Common myeloid progenitor, CD34-positive (primary cell): ENCODE data around the gene MED25.

Experiments used
- CTCF ChIA-PET: fragments of 350-600 bp; sonication (Branson Sonifier 250); formaldehyde crosslinking; loops from one replicate; lab custom pipeline; 2021; ENCODE audit warnings: antibody characterized with exemption; lab: Charles Lee
- POLR2A ChIA-PET: fragments of 350-600 bp; sonication (Branson Sonifier 250); formaldehyde crosslinking; loops from one replicate; lab custom pipeline; 2021; ENCODE audit warnings: antibody characterized with exemption; lab: Charles Lee
- DNase-seq, 3 donors: peaks; one replicate each; pipeline versions ENCODE4 v3.0.0 to v3.0.0-alpha.2; 2013
- H3K27ac ChIP-seq, 2 experiments: 1 replicate in 1 of 2; 2 replicates in 1 of 2; pipeline ENCODE4 v1.7.0; 2013; ENCODE audit warnings: inconsistent platforms in 2 of 2, low read length in 2 of 2, mild to moderate bottlenecking in 2 of 2, low read depth in 1 of 2, moderate library complexity in 1 of 2; ENCODE audit not compliant: severe bottlenecking in 2 of 2, insufficient read depth in 1 of 2, poor library complexity in 1 of 2
- H3K27me3 ChIP-seq, 5 experiments: replicated peaks in 2 of 5; 1 replicate in 3 of 5; 2 replicates in 2 of 5; pipeline versions ENCODE4 v1.6.1 to v1.7.0; 2013; ENCODE audit warnings: low read length in 4 of 5, mild to moderate bottlenecking in 2 of 5, moderate library complexity in 2 of 5, inconsistent platforms in 1 of 5; ENCODE audit not compliant: insufficient read depth in 5 of 5, control insufficient read depth in 4 of 5
- H3K36me3 ChIP-seq, 4 experiments: 1 replicate in 2 of 4; 2 replicates in 2 of 4; pipeline versions ENCODE4 v1.6.1 to v1.7.0; 2013; ENCODE audit warnings: low read length in 3 of 4, control low read depth in 1 of 4, mild to moderate bottlenecking in 1 of 4; ENCODE audit not compliant: control insufficient read depth in 4 of 4, insufficient read depth in 4 of 4
- H3K4me1 ChIP-seq, 4 experiments: 1 replicate in 3 of 4; 2 replicates in 1 of 4; pipeline versions ENCODE4 v1.6.1 to v1.7.1; 2013; ENCODE audit warnings: low read length in 3 of 4, mild to moderate bottlenecking in 3 of 4, control low read depth in 1 of 4, inconsistent platforms in 1 of 4, moderate library complexity in 1 of 4; ENCODE audit not compliant: control insufficient read depth in 4 of 4, insufficient read depth in 4 of 4; ENCODE audit errors: control extremely low read depth in 1 of 4
- H3K4me3 ChIP-seq, 7 experiments: 1 replicate in 4 of 7; 2 replicates in 3 of 7; pipeline versions ENCODE4 v1.5.1 to v1.7.0; 2013; ENCODE audit warnings: mild to moderate bottlenecking in 7 of 7, low read length in 6 of 7, moderate library complexity in 6 of 7, inconsistent platforms in 2 of 7, low read depth in 2 of 7, control low read depth in 1 of 7; ENCODE audit not compliant: insufficient read depth in 4 of 7, control insufficient read depth in 1 of 7; ENCODE audit errors: extremely low read depth in 1 of 7
- H3K9me3 ChIP-seq, 5 experiments: 1 replicate in 4 of 5; 2 replicates in 1 of 5; pipeline versions ENCODE4 v1.6.1 to v1.7.1; 2013; ENCODE audit warnings: low read length in 4 of 5, mild to moderate bottlenecking in 2 of 5, inconsistent platforms in 1 of 5, low read depth in 1 of 5, moderate library complexity in 1 of 5; ENCODE audit not compliant: control insufficient read depth in 4 of 5, insufficient read depth in 2 of 5; ENCODE audit errors: control extremely low read depth in 1 of 5
- WGBS: methylation state at CpG from one replicate; pipeline ENCODE4 v1.1.5; 2013; ENCODE audit not compliant: insufficient coverage; 5-methylcytosine and 5-hydroxymethylcytosine counted together

MED25 gene

GRCh38 chr19:49795615-49796014, 22.5 kb upstream of the MED25 start:
- H3K27ac ChIP-seq = no peak overlapping the region
- ChIA-PET CTCF (interaction anchor here (0.9 kb wide), 1 partner anchor 73 kb away, joined by 4 read pairs; no protein-coding TSS in a partner anchor), POLR2A (no interaction called here)
- H3K27me3 ChIP-seq = no peaks in the 10 kb centered on the region
- no peak for DNase-seq
- H3K36me3 ChIP-seq = peaks cover 9 to 89% (median 61%) of the 10 kb centered on the region in 4 experiments
- H3K4me3 ChIP-seq = no peak overlapping the region
- H3K4me1 ChIP-seq = no peaks in the 10 kb centered on the region
- 99% methylated on average over 18 of the region's 20 CpGs for WGBS
- H3K9me3 ChIP-seq = no peaks in the 10 kb centered on the region

DNA sequence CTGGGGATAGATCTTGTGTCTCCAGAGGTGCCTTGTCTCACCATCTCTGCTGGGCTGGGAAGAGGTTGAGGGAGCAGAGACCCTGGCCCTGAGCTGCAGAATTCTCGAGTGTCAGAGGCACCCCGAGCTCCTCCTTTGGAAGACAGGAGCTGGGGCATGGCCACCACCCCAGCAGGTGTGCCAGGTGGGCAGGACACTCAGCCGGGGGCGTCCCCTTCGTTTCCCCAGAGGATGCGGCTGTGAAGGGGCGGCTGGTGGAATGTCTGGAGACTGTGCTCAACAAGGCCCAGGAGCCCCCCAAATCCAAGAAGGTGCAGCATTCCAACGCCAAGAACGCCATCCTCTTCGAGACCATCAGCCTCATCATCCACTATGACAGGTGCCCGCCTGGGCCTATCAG, 19.5 kb upstream of the MED25 start:
- no peak overlapping the region for H3K4me3 ChIP-seq
- H3K27me3 ChIP-seq = no peaks in the 10 kb centered on the region
- no peak for DNase-seq

DNA sequence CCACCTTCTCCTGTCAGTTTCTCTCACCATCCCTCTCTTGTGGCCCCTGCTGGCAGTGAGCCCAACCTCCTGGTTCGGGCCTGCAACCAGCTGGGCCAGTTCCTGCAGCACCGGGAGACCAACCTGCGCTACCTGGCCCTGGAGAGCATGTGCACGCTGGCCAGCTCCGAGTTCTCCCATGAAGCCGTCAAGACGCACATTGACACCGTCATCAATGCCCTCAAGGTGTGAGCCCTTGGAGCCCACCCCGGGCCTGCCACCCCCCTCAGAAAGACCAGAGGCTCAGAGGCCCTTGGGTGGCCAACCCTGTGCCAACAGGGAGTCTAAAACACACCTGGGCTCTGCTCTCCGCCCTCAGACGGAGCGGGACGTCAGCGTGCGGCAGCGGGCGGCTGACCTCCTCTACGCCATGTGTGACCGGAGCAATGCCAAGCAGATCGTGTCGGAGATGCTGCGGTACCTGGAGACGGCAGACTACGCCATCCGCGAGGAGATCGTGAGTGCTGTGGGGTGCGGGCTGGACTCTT, 18.8 kb upstream of the MED25 start:
- H3K36me3 ChIP-seq = peaks cover 6 to 90% (median 67%) of the 10 kb centered on the region in 4 experiments
- H3K4me3 ChIP-seq = no peak overlapping the region
- ChIA-PET CTCF (no interaction called here), POLR2A (no interaction called here)
- WGBS = over 99% methylated on average over 28 of the region's 28 CpGs
- no peak for DNase-seq
- H3K4me1 ChIP-seq = no peaks in the 10 kb centered on the region
- no peak overlapping the region for H3K27ac ChIP-seq
- H3K27me3 ChIP-seq = no peaks in the 10 kb centered on the region
- no peaks in the 10 kb centered on the region for H3K9me3 ChIP-seq

More for the DNA sequence above, 19.5 kb upstream of the MED25 start:
- Histone ChIP-seq H3K36me3 (peaks cover 6 to 90% (median 66%) of the 10 kb centered on the region in 4 experiments), H3K4me1 (no peaks in the 10 kb centered on the region), H3K9me3 (no peaks in the 10 kb centered on the region), H3K27ac (no peak overlapping the region)
- 99% methylated on average over 8 of the region's 11 CpGs for WGBS
- ChIA-PET POLR2A (interaction anchor here (0.6 kb wide), 1 partner anchor 35 kb away, joined by 4 read pairs; the partner anchor contains the start of gene TSKS), CTCF (no interaction called here)

- peaks cover 6 to 90% (median 70%) of the 10 kb centered on the region in 4 experiments for H3K36me3 ChIP-seq
These were observed 18.2 kb upstream of the MED25 start for GRCh38 chr19:49799798-49800376.

DNA sequence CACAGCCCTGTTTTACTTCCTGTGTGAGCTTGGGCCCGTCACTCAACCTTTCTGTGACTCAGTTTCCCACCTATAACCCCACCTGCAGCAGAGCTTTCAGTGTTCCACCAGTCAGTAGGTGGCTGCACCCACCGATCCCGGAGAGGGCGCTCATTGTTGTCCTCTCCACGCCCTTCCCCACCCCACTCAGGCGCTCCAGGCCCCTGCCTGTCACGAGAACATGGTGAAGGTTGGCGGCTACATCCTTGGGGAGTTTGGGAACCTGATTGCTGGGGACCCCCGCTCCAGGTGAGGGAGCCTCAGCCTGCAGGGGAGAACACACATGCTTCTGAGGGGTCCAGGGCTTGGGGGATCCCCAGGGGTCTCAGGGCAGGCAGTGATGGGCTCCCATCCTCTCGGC, 17.3 kb upstream of the MED25 start:
- ChIA-PET CTCF (no interaction called here), POLR2A (no interaction called here)
- Histone ChIP-seq H3K27ac (no peak overlapping the region), H3K9me3 (no peaks in the 10 kb centered on the region), H3K4me3 (no peak overlapping the region), H3K27me3 (no peaks in the 10 kb centered on the region), H3K36me3 (peaks cover 3 to 90% (median 71%) of the 10 kb centered on the region in 4 experiments), H3K4me1 (no peaks in the 10 kb centered on the region)
- no peak for DNase-seq
- WGBS = 97% methylated on average over 5 of the region's 10 CpGs

More at GRCh38 chr19:49799798-49800376, 18.2 kb upstream of the MED25 start:
- H3K4me3 ChIP-seq = no peak overlapping the region
- 98% methylated on average over 22 of the region's 25 CpGs for WGBS
- ChIA-PET CTCF (no interaction called here), POLR2A (no interaction called here)
- no peak overlapping the region for H3K27ac ChIP-seq
- no peaks in the 10 kb centered on the region for H3K27me3 ChIP-seq
- DNase-seq = no peak
- no peaks in the 10 kb centered on the region for H3K4me1 ChIP-seq
- H3K9me3 ChIP-seq = no peaks in the 10 kb centered on the region

- CTCF ChIA-PET = no interaction called here
- Histone ChIP-seq H3K36me3 (peaks cover 2 to 88% (median 69%) of the 10 kb centered on the region in 4 experiments), H3K4me3 (no peak overlapping the region), H3K27ac (no peak overlapping the region), H3K9me3 (no peaks in the 10 kb centered on the region), H3K27me3 (no peaks in the 10 kb centered on the region), H3K4me1 (peaks cover 0 to 7% (median 0%) of the 10 kb centered on the region in 4 experiments)
- 98% methylated on average over 20 of the region's 32 CpGs for WGBS
- POLR2A ChIA-PET = no interaction called here
- no peak for DNase-seq
These were observed 16.6 kb upstream of the MED25 start for GRCh38 chr19:49801401-49801888.

DNA sequence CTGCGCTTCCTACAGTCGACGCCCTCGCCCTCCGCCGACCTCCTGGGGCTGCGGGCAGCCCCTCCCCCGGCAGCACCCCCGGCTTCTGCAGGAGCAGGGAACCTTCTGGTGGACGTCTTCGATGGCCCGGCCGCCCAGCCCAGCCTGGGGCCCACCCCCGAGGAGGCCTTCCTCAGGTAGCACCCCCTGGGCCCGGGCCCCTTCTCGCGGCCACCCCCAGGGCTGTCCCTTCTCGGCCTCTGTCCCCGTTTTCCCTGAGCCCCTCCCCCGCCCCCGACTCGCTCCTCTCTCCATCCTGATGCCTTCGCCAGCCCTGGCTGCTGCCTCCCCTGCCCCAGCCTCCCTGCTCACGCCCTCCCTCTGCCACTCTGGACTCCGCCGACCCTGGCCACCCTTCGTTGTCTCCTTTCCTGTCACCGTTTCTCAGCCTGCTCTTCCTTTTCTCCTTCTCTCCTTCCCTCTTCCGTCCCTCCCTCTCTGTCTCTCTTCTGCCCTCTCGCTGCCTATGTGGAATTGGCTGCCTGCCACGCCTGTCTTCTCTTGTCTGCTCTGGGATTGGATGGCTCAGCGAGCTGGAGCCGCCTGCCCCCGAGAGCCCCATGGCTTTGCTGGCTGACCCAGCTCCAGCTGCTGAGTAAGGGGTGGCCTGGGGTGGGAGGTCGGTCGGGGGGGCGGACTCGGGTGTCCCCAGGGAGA, 16.0 kb upstream of the MED25 start:
- ChIA-PET CTCF (interaction anchor here (0.6 kb wide), 1 partner anchor 86 kb away, joined by 3 read pairs; no protein-coding TSS in a partner anchor), POLR2A (no interaction called here)
- 93% methylated on average over 32 of the region's 38 CpGs for WGBS
- Histone ChIP-seq H3K27ac (no peak overlapping the region), H3K9me3 (no peaks in the 10 kb centered on the region), H3K27me3 (no peaks in the 10 kb centered on the region), H3K4me3 (no peak overlapping the region), H3K36me3 (peaks cover 0 to 84% (median 63%) of the 10 kb centered on the region in 4 experiments), H3K4me1 (peaks cover 0 to 13% (median 4%) of the 10 kb centered on the region in 4 experiments)
- no peak for DNase-seq
